ENCODE data around the gene SMC1A.
"Not testable (repeated sequence)": the region's sequence is repeated elsewhere in the genome, so short reads cannot be mapped to it uniquely, and the experiment has no call there.

SMC1A gene

DNA sequence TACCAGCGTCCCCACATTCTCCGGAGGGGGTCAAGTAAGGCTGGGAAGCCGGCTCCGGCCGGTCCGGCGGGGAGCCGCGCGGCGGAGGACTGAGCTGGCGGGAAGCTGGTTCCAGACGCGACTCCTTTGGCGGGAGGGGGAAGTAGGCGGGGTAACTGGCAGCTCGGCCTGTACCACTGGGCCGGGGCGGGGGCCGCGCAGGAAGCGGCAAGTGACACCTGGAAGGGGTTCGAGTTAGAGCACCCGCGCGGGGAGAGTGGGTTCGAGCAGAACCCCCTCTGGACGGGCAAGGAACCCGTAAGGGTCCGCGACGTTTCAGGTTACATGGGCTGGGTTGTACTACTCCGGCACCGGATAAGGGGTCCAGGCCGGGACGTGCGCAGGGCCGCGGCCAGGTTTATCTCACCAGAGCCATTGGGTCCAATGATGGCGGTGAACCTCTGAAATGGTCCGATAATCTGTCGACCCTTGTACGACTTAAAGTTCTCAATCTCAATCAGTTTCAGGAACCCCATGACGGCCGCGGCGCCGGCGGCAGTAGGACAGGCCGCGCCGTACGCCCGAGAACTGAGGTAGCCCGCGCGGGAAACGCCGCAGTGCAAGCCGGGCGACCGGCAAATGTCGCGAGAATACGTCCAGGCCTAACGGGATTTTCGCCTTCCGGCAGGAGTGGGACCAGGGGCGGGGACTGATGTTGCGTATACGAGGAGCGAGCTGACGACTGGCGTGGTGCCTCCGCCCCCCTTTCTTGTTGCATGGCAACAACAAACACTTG is at the start of gene SMC1A:
Gene SMC1A (minus strand): TSS at position 569 of the 775 bp plus-strand sequence. CDS start 54 bp downstream, at position 515.
- peak; percentile 98 for FAIRE-seq

DNA sequence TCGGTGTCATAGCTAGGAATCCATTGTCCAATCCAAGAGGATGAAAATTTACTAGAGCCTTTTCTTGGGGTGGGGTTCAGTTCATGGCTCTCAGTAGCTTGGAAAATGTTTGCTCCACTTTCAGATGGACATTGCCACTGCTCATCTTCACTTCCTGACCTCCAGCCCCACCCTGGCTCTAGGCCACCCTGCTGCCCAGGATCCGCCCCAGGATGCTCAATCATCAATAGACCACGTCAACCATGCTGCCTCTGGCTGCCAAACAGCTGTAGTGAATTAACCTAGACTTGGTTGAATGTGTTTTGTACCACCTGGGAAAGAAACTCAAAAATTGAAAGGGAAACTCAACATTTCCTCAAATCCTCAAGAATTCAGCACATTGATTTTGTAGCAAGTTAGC is 48.9 kb upstream of the SMC1A start:
- no peak for FAIRE-seq

DNA sequence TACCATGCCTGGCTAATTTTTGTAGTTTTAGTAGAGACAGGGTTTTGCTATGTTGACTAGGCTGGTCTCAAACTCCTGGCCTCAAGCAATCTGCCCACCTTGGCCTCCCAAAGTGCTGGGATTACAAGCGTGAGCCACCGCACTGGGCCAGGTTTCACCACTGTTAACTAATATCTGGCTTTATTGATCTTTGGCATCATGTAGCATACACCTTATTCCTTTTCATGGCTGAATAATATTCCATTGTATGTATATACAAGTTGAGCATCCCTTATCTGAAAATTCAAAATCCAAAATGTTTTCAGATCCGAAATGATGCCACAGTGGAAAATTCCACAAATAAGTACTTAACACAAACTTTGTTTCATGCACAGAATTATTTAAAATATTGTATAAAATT is 46.2 kb upstream of the SMC1A start:
- FAIRE-seq = not testable (repeated sequence)

DNA sequence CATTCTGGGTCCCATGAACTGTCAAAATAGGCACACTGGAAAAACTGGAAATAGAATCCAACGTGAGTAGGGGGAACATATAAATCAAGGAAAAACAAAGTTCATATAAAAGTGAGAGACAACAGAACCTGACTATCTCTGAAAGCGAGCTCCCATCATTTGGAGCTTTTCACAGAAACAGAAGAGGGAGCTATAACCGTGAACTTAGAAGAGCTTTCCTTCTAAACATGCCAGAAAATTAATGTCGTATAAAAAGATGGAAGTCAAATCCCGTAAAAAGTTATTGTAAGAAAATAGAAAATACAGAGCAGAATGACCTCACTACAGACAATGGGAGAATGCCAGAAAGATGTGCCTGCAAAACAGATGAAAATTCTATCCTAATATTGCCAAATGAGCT is 35.6 kb upstream of the SMC1A start:
- peak; percentile 94 for FAIRE-seq

DNA sequence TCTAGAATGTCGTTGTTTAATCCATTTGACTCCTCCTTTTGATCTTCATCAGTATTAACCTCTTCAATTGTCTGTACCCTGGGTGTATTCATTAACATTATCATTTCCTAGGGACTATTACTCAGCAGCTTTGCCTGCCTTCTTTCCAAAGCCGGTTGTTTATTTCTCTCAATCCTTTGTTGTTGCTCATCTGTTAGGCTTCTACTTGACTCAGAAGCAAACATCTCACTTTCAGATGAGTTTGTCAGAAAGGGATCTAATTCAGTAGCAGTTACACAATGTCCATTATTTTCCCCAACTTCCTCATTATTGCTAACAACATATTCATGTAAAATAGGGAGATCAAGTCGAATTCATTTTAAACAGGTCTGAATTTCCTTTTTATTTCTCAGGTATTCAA is 33.8 kb upstream of the SMC1A start:
- FAIRE-seq = no peak

DNA sequence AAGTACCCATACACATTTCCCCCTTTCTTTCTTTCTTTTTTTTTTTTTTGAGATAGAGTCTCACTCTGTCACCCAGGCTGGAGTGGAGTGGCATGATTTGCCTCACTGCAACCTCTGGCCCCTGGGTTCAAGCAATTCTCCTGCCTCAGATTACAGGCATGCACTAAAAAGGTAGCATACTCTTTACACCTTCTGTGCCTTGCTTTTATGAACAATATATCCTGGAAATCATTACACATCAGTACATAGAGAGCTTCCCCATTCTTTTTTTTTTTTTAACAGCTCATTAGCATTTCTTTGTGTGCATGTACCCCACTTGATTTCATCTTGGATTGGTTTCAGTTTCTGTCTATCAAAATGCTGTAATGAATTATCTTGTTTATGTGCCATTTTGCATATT is 30.4 kb upstream of the SMC1A start:
- FAIRE-seq = no peak

DNA sequence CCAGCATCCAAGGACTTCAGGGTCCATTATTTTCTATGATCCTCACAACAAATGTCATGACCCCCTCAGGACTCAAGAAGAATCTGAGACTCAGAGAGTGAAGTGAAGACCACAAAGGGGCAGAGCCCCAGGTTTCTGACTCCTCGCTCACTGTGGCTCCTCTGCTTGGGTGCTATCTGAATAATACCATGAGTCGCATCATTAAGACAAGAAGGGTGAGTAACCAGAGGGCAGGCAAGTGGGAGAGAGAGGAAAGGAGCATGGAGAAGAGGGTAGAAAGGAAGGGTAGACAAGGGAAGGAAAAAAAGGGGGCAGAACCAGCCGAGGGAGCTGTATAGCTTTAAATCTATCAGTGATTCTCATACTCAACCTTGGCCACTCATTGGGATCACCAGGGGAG is 27.2 kb upstream of the SMC1A start:
- no peak for FAIRE-seq

DNA sequence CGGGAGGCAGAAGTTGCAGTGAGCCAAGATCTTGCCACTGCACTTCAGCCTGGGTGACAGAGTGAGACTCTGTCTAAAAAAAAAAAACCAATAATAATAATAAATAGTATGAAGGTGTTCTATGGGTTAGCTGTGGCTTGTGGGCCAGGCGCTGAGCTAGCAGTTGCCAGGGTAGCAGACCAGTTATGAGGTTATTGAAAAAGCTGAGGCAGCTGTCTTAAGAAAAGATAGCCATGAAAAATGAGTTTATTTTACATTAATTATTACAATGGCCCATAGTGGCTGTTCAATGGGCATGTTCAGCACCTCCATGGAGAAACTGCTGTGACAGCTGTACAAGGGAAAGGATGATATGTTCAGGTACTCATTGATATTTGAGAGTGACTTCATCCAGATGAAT is 25.0 kb upstream of the SMC1A start:
- FAIRE-seq = no peak

DNA sequence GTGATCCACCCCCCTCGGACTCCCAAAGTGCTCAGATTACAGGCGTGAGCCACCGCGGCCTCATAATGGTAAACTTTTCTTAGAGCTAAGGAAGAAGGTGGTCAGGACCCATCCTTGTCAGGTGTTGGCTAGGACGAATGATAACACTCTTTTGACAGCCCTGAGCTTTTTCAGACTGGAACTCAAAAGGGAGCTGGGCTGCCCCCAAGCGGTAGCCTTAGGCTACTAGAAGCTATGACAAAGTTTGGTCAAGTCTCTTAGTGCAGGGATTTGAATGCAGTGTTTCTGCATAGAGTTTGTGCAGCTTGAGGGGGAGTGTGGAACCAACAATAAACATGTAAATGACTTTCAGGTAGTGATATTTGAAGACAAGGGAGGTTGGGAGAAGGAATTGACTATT is 23.5 kb upstream of the SMC1A start:
- peak; percentile 44 for FAIRE-seq

DNA sequence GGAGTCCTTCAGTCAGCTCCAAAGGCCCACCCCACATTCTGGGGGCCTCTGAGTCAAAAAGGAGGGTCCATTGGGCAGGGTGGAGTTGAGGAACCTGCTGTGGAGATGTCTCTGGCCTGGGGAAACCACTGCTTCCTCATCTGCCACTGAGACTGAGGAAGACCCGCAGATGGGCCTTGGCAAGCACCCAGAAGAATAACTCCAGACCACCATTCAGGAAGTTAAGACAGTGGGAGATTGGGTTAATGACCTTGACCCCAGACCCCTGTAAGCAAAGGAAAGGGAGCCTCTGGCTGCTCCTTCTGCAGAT is 19.8 kb upstream of the SMC1A start:
- FAIRE-seq = no peak

DNA sequence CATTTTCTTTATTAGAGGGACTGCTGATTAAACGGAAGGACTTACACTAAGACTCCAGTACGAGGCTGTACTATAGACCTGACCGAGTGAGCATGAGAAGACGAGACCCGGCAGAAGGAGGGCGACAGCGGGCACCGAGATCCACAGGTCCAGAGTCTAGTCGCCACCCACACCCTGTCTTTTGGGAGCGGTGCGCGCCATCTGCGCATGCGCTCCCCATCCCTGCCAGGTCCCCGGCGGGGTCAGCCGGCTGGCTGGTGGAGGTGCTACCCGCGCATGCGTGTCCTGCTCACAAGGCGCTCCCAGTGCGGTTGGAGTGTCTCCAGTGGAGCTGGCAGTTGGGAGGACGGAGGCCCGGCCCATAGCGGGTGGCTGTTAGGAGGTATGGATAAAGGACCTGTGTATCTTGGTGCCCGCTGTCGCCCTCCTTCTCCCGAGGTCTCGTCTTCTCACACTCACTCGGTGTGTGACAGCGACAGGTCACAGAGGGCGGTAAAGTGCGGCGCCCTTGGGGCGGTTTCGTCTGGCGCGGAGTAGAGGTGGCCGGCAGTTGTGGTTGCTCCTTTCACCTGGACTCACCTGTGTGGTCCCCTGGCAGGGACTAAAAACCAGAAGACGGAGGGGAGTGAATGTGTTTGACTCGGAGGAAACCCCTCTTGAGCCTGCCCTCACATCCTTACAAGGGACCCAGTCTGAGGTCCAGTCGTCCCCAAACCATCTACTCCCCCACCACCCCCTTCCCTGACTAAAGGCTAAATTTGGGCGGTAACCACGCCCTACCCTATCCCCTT is 19.3 kb upstream of the SMC1A start:
- no peak for FAIRE-seq

DNA sequence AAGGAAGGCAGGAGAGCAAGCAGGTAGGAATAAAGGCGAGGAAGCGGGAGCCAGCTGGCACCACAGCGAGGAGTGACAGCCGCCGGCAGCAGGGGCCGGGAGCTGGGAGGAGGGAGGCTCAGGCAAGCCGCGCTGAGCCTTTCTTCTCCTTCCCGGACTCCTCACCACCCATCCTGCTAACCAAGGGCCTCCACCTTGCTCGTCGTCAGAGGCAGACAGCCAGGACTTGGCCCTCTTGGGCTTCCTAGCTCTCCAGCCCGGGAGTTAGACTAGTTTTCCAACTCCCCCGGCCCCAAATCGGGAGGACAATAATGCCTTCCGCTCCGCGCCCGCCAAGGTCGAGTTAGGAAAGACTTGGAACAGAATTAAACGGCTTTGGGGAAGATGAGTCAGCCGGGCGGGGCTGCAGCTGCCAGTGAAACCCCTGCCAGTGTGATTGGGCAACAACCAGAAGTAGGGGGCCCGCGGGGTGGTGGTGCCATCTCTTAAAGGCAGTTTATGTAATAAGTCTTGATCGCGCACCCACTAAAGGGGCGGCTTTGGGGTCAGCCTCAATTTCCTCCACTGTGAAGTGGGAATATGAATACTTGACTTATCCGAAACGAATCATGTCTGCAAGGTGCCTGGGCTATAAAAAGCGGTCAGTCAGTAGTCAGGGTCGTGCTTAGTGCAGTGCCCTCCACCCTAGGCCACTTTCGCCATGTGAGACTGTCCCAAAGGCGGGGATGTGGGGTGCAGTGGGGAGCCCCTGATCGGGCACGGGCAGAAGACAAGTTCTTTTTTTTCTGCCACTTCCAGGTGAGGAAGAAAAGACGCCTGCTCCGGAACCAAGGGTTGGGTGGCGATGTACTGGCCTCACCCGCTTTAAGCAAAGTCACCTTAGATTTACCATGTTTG is 18.4 kb upstream of the SMC1A start:
- FAIRE-seq = no peak

DNA sequence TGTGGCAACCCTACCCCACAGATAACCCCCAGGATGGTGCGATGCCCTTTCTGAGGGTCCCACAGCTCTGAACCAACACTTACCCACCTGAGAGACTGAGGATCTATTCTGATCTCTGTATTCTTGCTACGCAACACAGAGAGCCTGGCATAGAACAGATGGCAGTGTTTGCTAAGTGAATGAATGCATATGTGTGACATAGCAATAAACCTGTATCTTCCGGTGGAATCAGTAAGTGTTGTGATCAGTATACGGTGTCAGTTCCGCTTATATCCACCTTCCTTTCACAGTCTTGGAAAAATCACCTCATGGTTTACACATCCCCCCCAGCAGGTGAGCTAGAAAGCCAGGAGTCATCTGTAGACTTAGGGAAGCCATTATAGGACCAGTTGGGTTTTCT is 17.6 kb upstream of the SMC1A start:
- no peak for FAIRE-seq

DNA sequence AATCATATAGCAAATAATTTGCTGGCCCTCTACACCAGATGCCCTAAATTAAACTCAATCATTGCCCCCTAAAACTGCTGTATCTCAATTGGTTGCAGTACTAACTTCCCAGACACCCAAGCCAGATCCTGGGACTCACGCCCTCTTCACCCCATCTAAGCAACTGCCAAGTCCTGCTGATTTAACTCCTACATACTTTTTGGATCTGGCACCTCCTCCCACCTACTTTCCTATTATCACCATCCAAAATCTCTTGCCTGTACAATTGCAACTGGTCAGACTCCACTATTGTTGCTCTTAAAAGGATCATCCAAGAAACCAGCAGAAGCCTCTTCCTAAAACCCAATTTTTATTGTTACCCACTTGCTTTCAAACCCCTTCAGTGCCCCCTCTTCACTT is 16.4 kb upstream of the SMC1A start:
- no peak for FAIRE-seq

DNA sequence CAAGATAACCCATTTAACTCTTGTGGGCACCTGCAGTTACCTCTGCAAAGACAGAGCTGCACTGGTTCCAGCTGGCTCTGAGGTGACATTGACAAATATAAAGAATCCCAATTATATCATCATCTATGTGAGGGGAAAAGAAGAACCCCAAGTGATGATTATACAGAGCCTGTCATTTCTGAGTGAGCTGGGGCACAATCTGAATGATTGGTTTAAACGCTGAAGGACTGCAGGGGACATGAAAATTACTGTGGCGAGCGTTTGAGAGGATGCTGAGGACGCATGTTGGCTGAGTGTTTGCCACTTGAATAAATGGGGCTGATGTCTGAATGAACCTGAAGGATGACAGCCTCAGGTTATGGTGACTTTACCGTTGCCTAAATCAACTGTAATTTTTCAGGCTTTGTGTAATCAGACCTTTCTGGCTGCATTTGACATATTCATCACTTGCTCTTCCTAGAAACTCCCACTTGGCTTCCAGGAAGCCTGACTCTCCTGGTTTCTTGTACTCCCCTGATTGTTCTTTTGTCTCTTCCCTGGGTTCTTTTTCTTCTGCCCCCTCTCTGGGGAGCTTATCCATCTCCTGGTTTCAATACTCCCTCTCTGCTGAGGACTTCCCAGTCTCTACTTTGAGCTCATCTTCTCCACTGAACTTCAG is 15.8 kb upstream of the SMC1A start:
- no peak for FAIRE-seq

DNA sequence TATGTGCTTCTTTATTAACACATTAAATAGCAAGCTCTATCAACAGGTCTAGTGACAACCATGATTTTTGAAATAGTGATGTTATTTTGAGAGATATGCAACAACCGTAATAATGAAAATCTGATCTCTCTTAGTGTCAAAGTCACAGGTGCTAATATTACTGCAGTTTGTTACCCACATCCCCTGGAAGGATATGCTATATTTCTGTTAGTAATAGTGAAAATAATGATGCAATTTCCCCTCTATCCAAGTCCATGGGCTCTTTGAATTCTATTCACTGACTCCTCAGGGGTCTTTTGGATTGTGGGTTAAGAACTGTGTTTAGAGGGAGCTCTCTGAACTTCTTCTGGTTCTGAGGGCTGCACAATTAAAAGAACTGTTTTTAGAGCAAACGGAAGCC is 14.8 kb upstream of the SMC1A start:
- no peak for FAIRE-seq

DNA sequence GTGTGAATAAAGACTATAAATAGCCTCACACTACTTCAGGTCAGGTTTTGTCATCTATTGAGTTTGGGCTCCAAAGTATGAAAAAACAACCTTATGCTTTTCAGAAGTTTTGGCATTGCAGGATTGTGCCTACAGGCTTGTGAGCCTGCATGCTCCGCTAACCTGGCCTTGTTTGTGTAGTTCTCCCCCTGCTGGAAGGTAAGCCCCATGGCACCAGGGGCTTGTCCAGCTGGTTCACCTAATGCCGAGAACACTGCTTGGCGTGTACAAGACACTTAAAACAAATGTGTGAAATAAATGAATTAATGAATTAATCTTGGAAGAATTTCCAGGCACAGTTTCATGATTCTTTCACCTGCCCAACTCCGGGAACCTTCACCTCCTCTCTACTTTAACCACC is 13.5 kb upstream of the SMC1A start:
- FAIRE-seq = peak; percentile 88

DNA sequence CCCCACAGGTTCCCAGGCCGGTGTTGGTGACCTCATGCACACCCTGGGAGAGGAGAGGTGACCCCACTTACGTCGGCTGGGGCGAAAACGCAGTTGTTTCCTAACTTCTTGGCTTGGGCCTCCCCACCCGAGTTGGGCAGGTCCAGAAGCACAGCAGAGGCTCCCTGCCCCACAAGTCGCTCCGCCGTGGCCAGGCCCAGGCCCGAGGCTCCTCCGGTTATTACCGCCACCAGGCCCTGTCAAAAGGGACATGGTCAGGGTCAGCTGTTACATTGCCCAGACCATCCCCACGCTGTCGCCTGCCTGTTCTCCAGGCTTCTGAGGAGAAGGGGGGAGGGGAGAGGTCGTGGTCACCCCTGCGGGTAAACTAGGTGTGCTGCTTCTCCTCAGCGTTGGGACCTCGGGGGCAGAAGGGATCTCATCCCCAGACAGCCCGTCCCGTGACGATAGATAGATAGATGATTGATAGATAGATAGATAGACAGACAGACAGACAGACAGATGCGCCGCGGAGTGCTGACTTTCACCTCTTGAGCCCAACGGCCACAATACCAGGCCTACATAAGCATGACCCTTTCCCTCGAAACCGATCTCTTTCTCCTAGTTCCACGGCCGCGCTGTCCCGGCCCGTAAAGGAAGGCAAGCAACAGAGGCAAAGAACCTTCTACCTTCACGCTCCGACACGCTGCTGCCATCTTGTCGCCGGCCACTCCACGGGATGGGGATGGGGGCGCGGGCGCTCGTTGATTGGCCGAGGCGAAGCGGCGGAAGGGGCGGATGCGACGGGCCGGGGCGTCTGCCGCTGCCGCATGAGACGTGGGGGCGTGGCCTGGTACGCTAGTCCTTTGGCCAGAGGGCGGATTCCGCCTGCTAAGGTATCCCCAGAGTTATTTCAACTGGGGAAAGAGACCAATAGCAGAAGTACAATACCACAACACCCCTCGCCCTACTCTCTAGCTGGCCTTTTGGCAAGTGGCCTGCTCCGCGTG is 11.5 kb upstream of the SMC1A start, which contains the start of gene HSD17B10:
Gene HSD17B10 (minus strand): TSS at position 720 of the 989 bp plus-strand sequence. CDS start 25 bp downstream, at position 695.
- no peak for FAIRE-seq

DNA sequence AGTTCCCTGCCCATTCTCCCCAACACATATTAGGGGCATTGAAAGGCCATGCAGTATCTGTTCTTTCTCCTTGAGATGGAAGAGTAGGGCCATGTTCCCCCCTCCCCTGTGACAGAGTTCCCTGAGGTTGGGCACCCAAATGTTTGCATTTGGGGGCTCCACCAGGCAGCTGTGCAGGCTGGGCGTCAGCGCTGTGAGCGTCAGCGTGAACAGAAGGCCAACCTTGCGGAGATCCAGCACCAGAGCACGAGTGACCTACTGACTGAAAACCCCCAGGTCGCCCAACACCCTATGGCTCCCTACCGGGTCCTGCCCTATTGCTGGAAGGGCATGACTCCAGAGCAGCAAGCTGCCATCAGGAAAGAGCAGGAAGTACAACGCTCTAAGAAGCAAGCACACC is 7.8 kb upstream of the SMC1A start:
- no peak for FAIRE-seq

DNA sequence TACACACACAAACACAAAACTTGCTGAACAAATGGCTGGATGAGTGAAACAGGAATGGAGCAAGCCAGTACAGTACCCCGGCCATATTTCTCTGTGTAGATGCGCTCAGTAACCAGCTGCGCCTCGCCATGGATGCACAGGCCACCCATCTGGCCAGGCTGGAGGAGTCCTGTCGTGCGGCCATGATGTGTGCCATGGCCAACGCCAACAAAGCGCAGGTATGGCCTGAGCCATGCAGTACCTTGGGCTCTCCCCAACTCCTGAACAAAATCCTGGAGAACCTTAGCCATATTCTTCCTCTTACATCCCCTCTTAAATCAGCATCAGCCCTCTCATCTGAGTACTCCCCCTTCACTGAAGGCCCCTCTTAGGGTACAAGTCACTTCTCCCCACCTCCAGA is 7.3 kb upstream of the SMC1A start:
- FAIRE-seq = no peak

DNA sequence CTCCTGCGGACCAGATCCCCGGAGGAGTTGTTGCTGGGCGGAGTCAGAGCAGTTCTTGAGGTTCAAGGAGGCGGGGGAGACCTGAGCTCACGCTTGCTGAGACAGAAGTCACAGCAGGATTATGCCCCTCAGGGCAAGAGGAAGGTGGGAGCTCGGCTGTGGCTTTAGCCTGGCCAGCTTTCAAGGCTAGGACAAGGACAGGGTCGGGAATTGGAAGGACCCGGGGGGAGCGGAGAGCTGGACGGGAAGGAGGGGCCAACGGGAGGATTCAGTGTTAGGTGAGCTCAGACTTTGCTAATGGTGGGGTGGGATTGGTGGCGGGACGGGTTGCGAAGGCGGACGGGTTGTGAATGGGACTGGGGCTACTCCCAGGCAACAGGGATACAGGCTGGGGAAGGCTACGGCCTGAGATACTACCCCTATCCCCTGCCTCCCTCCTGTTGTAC is 430 bp upstream of the SMC1A start, which contains the start of gene RIBC1:
Gene RIBC1 (plus strand): TSS at position 13 of the 446 bp plus-strand sequence. CDS start 3,404 bp downstream, outside the sequence.
- FAIRE-seq = no peak

DNA sequence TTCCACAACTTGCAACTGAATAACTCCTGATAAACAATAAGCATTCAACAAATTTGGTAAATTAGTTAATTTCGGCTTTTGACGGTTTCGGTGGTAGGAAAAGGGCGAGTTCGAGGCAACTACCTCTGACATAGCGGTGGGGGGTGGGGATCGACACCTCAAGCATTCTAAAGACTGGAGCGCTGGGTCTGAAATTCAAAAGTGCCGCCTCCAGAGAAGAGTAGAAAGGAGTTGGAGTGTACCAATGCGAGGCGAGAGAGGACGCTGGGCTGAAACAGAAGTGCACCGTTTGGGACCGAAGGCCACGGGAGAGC is 725 bp downstream of the SMC1A start:
- no peak for FAIRE-seq

Data from A204.1 (cell line).